Measurements from ENCODE around the gene CDK2.

The CDK2 gene

DNA sequence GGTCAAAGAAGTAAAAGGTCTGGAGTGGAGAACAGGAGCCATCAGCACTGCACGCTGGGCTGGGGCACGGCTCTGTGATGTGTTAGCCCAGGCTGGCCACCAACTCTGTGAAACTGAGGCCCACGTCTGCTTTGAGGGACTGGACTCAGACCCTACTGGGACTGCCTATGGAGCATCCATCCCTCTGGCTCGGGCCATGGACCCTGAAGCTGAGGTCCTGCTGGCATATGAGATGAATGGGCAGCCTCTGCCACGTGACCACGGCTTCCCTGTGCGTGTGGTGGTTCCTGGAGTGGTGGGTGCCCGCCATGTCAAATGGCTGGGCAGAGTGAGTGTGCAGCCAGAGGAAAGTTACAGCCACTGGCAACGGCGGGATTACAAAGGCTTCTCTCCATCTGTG is 37.6 kb downstream of the CDK2 start:
- TF ChIP-seq CTCF (IDR thresholded peaks at IDR 0.05; ENCODE audit: low read length, missing control alignments), result no peak
- H3K4me3 ChIP-seq (replicated peaks; ENCODE audit: low read depth, low read length), result no peak overlapping the region
- no peak for DNase-seq (ENCODE audit: low read depth)

DNA sequence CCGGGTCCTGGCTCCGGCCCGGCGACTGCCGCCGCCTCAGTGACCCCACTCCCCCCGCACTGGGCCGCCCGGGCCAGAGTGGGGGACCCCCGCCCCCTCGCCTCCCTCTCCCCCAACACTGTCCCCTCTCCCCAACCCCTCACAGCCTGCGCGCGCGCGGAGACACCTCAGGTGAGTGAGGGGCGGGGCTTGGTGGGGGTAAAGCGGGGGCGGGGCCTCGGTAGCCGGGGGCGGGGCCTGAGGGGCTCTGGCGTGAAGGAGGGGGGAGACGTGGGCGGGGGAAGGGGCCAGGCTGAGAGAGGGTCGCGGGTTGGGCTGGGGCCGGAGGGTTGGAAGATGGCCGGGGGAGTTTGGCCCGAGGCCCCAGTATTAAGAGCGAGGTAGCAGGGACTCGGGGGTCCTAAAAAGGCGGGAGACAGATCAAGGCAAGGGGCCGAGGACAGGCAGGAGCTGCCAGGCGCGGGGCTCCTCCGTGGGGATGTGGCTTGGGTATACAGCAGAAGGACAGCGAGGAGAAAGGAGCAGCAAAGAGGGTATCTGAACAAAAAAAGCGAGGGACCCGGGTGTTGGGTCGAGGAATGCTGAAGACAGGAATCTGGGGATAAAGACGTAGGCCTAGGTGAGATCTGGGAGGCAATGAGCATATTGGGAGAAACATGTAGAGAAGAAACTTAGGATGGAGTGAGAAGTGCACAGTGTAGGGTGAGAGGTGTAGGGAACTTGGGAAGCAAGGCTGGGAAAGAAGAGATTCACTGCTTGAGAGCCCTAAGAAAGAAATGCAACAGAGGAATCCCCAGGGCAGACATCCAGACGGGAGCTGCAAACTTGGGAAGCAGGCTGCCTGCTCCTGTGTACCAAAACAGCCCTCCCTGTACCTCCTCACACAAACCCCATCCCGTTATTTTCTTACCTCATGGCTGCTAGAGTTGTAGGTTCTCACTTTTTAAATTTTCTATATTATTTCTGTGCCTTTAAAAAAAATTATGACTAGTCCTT is 41.2 kb downstream of the CDK2 start:
- TF ChIP-seq CTCF (IDR thresholded peaks at IDR 0.05; ENCODE audit: low read length, missing control alignments), result no peak
- no peak for DNase-seq (ENCODE audit: low read depth)
- peak overlapping the region; percentile 68 for H3K4me3 ChIP-seq (replicated peaks; ENCODE audit: low read depth, low read length)

DNA sequence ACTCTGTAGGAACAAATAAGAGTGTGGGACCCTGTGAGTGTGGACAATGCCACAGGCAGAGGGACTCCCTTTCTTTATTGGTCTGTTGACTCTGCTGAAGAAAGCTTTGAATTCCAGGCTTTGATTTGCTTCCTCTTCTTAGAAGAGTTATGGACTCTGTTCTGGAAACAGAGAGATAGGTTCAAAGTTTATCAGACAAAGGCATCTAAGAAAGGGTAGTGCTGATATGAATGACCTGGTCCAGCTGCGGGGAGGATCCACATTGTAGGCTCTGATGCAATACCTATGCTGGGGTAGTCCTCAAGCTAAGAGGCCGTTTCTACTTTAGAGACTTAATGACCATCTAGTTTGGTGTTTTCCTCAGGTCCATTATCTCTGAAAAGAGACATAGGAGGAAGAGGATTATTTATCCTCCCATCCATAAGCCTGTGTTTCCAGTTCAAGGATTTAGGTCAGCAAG is 43.5 kb downstream of the CDK2 start:
- H3K4me3 ChIP-seq (replicated peaks; ENCODE audit: low read depth, low read length), result no peak overlapping the region
- TF ChIP-seq CTCF (IDR thresholded peaks at IDR 0.05; ENCODE audit: low read length, missing control alignments), result no peak
- DNase-seq (ENCODE audit: low read depth), result no peak

- TF ChIP-seq CTCF (IDR thresholded peaks at IDR 0.05; ENCODE audit: low read length, missing control alignments), result no peak
- H3K4me3 ChIP-seq (replicated peaks; ENCODE audit: low read depth, low read length), result no peak overlapping the region
- DNase-seq (ENCODE audit: low read depth), result no peak
These were observed 45.0 kb downstream of the CDK2 start for GRCh38 chr12:56011509-56012090.

- TF ChIP-seq CTCF (IDR thresholded peaks at IDR 0.05; ENCODE audit: low read length, missing control alignments), result no peak
- no peak for DNase-seq (ENCODE audit: low read depth)
- no peak overlapping the region for H3K4me3 ChIP-seq (replicated peaks; ENCODE audit: low read depth, low read length)
These were observed 46.9 kb downstream of the CDK2 start for GRCh38 chr12:56013482-56013881.

DNA sequence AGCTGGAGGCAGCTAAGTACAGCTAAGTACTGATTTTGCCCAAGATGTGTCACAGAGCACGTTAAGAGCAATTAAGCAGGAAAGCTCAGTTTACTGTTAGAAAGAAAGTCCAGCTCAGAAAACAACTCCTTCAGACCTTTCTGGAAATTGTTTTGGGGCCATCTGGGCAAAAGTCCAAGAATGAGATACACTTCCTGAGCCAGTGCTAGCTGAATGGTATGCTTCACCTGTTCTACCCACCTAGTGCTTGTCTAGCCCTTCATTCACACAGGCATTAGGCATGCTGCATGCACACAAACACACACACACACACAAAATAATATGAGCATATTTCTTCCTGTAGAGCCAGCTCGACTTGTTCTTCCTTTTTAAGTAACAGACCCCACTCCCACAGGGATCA is 47.6 kb downstream of the CDK2 start:
- no peak for TF ChIP-seq CTCF (IDR thresholded peaks at IDR 0.05; ENCODE audit: low read length, missing control alignments)
- no peak overlapping the region for H3K4me3 ChIP-seq (replicated peaks; ENCODE audit: low read depth, low read length)
- no peak for DNase-seq (ENCODE audit: low read depth)
